Aorta (tissue), 5 donors: ENCODE measurements around the gene TSPEAR. TPM values are rescaled to one million over a fixed set of nuclear protein-coding genes. Genes with fewer than 3 reads are reported as not detected.
A peak's percentile ranks its signal among the peaks of the same experiment; 100 is the strongest.

Experiments used
- ATAC-seq: fragments of 200-7000 bp; cut with Tn5 transposase; one replicate; pipeline ENCODE4 v1.9.1; 2022; ENCODE audit warnings: moderate library complexity; ENCODE audit not compliant: low FRiP score
- DNase-seq, 2 donors: peaks; one replicate each; pipeline ENCODE4 v3.0.0-alpha.2; 2020
- H3K27ac ChIP-seq, 2 donors: one replicate each; pipeline ENCODE4 v1.5.1; 2013; ENCODE audit warnings: low read length in 2 of 2, mild to moderate bottlenecking in 2 of 2, moderate library complexity in 2 of 2, control low read depth in 1 of 2, inconsistent platforms in 1 of 2, low read depth in 1 of 2
- H3K27me3 ChIP-seq, 2 donors: one replicate each; pipeline ENCODE4 v1.6.1; 2013; ENCODE audit warnings: control low read depth in 1 of 2, low read length in 1 of 2, mild to moderate bottlenecking in 1 of 2, moderate library complexity in 1 of 2; ENCODE audit not compliant: insufficient read depth in 2 of 2, control insufficient read depth in 1 of 2
- H3K36me3 ChIP-seq, 2 donors: one replicate each; pipeline ENCODE4 v1.6.1; 2013; ENCODE audit warnings: control low read depth in 1 of 2, low read length in 1 of 2, mild to moderate bottlenecking in 1 of 2; ENCODE audit not compliant: insufficient read depth in 2 of 2, control insufficient read depth in 1 of 2
- H3K4me1 ChIP-seq, 2 donors: one replicate each; pipeline ENCODE4 v1.6.1; 2013; ENCODE audit warnings: low read length in 2 of 2, control low read depth in 1 of 2, mild to moderate bottlenecking in 1 of 2, moderate library complexity in 1 of 2; ENCODE audit not compliant: insufficient read depth in 2 of 2, control insufficient read depth in 1 of 2
- H3K4me3 ChIP-seq, 2 donors: one replicate each; pipeline ENCODE4 v1.5.1; 2013; ENCODE audit warnings: low read length in 2 of 2, control low read depth in 1 of 2, mild to moderate bottlenecking in 1 of 2
- H3K9me3 ChIP-seq: one replicate; pipeline ENCODE4 v1.6.1; 2013; ENCODE audit warnings: mild to moderate bottlenecking, low read length; ENCODE audit not compliant: control insufficient read depth
- WGBS, 2 donors: extraction: QIAGEN DNeasy Blood & Tissue Kit; methylation state at CpG; one replicate each; pipeline ENCODE4 v1.1.7; 2013; 5-methylcytosine and 5-hydroxymethylcytosine counted together
- intact Hi-C, 2 donors: fragments of 100-400 bp; cut with DNase I; formaldehyde crosslinking; loops; one replicate each; pipeline versions ENCODE4 v1.14.2 to v1.15.0; 2022
- long read RNA-seq, 2 donors: library from polyadenylated mRNA; unstranded; transcript quantifications; one replicate each; pipeline ENCODE4 v2.0.0, GENCODE V29; 2020 to 2021
- polyA plus RNA-seq, 2 donors: library from polyadenylated mRNA; stranded (reverse); fragments of 200-250 nt; gene quantifications; one replicate each; pipeline ENCODE4 v1.2.3, GENCODE V29; 2013
- total RNA-seq, 2 donors: library from RNA; stranded (reverse); fragmentation: NEBNext Ultra II Directional; extraction: Animal tissue kit (Norgen Biotek cat#: 25700); gene quantifications; one replicate each; pipeline ENCODE4 v1.2.1, GENCODE V29; 2021
- donor health status: healthy with polysubstance abuse.
- donor health status: Bipolar disorder and iron deficiency.
- donor health status: DM: no; HTN: no; CAD: no.
- donor health status: DM: no; HTN: no; CAD: no.
- donor health status: DM: yes; HTN: yes; CAD: no.

The TSPEAR gene
- total RNA-seq: not detected
- not detected for polyA plus RNA-seq
- long read RNA-seq, donor 1: 0 reads
- long read RNA-seq, donor 2: 0 reads

GRCh38 chr21:44711327-44712202, at the start of gene TSPEAR:
TSPEAR (minus strand) TSS chr21:44711572; CDS start chr21:44711514, 58 bp downstream.
- H3K9me3 ChIP-seq: no peaks in the 10 kb centered on the region
- no peak within 1 kb of the TSS for H3K27ac ChIP-seq
- ATAC-seq: no peak
- H3K27me3 ChIP-seq: no peaks in the 10 kb centered on the region
- no peak within 1 kb of the TSS for H3K4me3 ChIP-seq
- H3K4me1 ChIP-seq: no peaks in the 10 kb centered on the region
- intact Hi-C loops: no loop called here
- DNase-seq: peak in 1 of 2 donors; percentile 51
- no peaks in the 10 kb centered on the region for H3K36me3 ChIP-seq
- WGBS, 2 donors: 1 to 2% methylated on average over 38 to 41 of the region's 41 CpGs

- 86 to 90% methylated on average over 9 of the region's 9 CpGs for WGBS, 2 donors
- H3K27me3 ChIP-seq: no peaks in the 10 kb centered on the region
- H3K4me1 ChIP-seq: no peaks in the 10 kb centered on the region
- no peak overlapping the region for H3K27ac ChIP-seq
- H3K36me3 ChIP-seq: no peaks in the 10 kb centered on the region
- DNase-seq (no peak), ATAC-seq (no peak)
- peaks cover 1% of the 10 kb centered on the region for H3K9me3 ChIP-seq
- H3K4me3 ChIP-seq: no peak overlapping the region
- intact Hi-C loops: no loop called here
Measured at GRCh38 chr21:44760376-44760775, 49.0 kb upstream of the TSPEAR start.

GRCh38 chr21:44759628-44760285, 48.4 kb upstream of the TSPEAR start:
- H3K27me3 ChIP-seq: no peaks in the 10 kb centered on the region
- DNase-seq (no peak), ATAC-seq (no peak)
- no peak overlapping the region for H3K4me3 ChIP-seq
- no peaks in the 10 kb centered on the region for H3K4me1 ChIP-seq
- H3K9me3 ChIP-seq: peaks cover 1% of the 10 kb centered on the region
- WGBS, 2 donors: 88 to 94% methylated on average over 20 to 22 of the region's 22 CpGs
- no peaks in the 10 kb centered on the region for H3K36me3 ChIP-seq
- H3K27ac ChIP-seq: no peak overlapping the region
- intact Hi-C loops: no loop called here

GRCh38 chr21:44758781-44759627, 47.6 kb upstream of the TSPEAR start:
- Histone ChIP-seq H3K27me3 (no peaks in the 10 kb centered on the region), H3K4me1 (no peaks in the 10 kb centered on the region), H3K4me3 (no peak overlapping the region), H3K27ac (no peak overlapping the region), H3K36me3 (no peaks in the 10 kb centered on the region), H3K9me3 (peaks cover 1% of the 10 kb centered on the region)
- DNase-seq: peak in 1 of 2 donors; percentile 37
- WGBS, 2 donors: 78 to 83% methylated on average over 26 of the region's 26 CpGs
- intact Hi-C loops: no loop called here
- ATAC-seq: no peak

GRCh38 chr21:44758141-44758561, 46.8 kb upstream of the TSPEAR start:
- WGBS, 2 donors: 98% methylated on average over 8 of the region's 8 CpGs
- no peak for ATAC-seq
- peaks cover 1% of the 10 kb centered on the region for H3K9me3 ChIP-seq
- no peaks in the 10 kb centered on the region for H3K4me1 ChIP-seq
- H3K36me3 ChIP-seq: no peaks in the 10 kb centered on the region
- H3K27me3 ChIP-seq: no peaks in the 10 kb centered on the region
- no peak overlapping the region for H3K4me3 ChIP-seq
- H3K27ac ChIP-seq: no peak overlapping the region
- intact Hi-C loops: no loop called here
- peak in 1 of 2 donors; percentile 38 for DNase-seq

GRCh38 chr21:44757731-44758130, 46.4 kb upstream of the TSPEAR start:
- Histone ChIP-seq H3K27ac (no peak overlapping the region), H3K4me1 (no peaks in the 10 kb centered on the region), H3K36me3 (no peaks in the 10 kb centered on the region), H3K27me3 (no peaks in the 10 kb centered on the region), H3K4me3 (no peak overlapping the region), H3K9me3 (peaks cover 1% of the 10 kb centered on the region)
- ATAC-seq (no peak), DNase-seq (peak in 1 of 2 donors; percentile 20)
- WGBS, 2 donors: 91 to 93% methylated on average over 6 of the region's 6 CpGs
- intact Hi-C loops: no loop called here

GRCh38 chr21:44756423-44757185, 45.2 kb upstream of the TSPEAR start:
- 94 to 95% methylated on average over 23 of the region's 23 CpGs for WGBS, 2 donors
- intact Hi-C loops: no loop called here
- DNase-seq (peak in 1 of 2 donors; percentile 41), ATAC-seq (no peak)
- H3K4me1 ChIP-seq: no peaks in the 10 kb centered on the region
- no peak overlapping the region for H3K27ac ChIP-seq
- H3K27me3 ChIP-seq: no peaks in the 10 kb centered on the region
- H3K4me3 ChIP-seq: no peak overlapping the region
- H3K9me3 ChIP-seq: peaks cover 1% of the 10 kb centered on the region
- no peaks in the 10 kb centered on the region for H3K36me3 ChIP-seq

GRCh38 chr21:44755227-44755626, 43.9 kb upstream of the TSPEAR start:
- WGBS, 2 donors: 71 to 83% methylated on average over 5 of the region's 5 CpGs
- intact Hi-C loops: no loop called here
- H3K9me3 ChIP-seq: peaks cover 1% of the 10 kb centered on the region
- peak in 1 of 2 donors; percentile 5 for DNase-seq
- no peaks in the 10 kb centered on the region for H3K27me3 ChIP-seq
- H3K4me3 ChIP-seq: no peak overlapping the region
- ATAC-seq: no peak
- no peaks in the 10 kb centered on the region for H3K36me3 ChIP-seq
- no peak overlapping the region for H3K27ac ChIP-seq
- H3K4me1 ChIP-seq: no peaks in the 10 kb centered on the region
